ENCODE measurements around the gene RASA4B. TPM values are rescaled to one million over a fixed set of nuclear protein-coding genes. Genes with fewer than 3 reads are reported as not detected.

The RASA4B gene
- total RNA-seq, 3 donors from 2014 or later (not counting 1 experiment from before 2014, with no cell fraction given), result 2.4 to 14.3 (median 12.3) TPM

DNA sequence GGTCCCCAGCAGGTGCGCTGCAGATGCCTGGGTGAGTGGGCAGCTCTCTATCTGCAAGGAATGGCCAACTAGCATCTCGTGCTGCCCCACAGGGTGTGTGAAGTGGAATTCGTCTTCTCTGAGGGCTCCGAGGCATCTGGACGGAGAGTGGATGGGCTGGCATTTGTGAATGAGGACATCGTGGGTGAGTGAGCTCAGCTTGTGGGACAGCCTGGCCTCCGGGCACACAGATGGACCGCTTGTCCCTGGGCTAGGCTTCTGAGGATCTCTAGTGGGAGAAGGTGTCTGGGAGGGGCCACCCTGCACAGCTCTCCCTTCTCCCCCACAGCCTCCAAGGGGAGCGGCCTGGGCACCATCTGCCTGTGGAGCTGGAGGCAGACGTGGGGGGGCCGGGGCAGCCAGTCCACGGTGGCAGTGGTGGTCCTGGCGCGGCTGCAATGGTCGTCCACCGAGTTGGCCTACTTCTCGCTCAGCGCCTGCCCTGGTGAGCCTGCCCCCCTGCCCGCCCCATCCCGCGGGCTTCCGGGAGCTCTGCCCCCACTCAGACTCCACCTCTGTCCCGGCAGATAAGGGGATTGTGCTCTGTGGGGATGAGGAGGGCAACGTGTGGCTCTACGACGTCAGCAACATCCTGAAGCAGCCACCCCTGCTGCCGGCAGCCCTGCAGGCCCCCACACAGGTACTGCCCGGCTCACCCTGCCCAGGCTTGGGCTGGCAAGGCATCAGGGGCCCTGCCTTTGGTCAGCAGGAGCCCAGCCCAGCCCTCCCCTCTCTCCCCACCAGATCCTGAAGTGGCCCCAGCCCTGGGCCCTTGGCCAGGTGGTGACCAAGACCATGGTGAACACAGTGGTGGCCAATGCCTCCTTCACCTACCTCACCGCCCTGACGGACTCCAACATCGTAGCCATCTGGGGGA lies 45.2 kb downstream of the RASA4B start:
- H3K27ac ChIP-seq (ENCODE audit: low read length), result no peak overlapping the region
- peaks cover 26% of the 10 kb centered on the region for H3K36me3 ChIP-seq (ENCODE audit: control insufficient read depth, insufficient read depth, low read length)

DNA sequence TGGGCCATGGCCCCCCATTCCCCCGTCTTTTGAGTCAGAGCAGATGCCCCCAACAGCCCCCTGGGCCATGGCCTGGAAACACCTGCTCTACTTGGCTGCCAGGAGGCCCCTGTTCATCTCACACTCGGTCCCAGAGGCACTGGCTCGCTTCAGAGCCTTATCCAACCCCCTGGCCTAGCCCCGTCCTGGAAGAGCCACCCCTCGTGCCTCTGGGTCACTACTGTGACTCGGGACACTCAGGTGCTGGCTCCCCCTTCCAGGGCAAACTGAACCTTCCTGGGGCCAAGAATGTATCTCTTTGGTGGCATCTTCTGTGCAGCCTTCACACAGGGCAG lies 45.8 kb downstream of the RASA4B start:
- no peak for TF ChIP-seq CTCF (IDR thresholded peaks at IDR 0.05)
- H3K4me1 Mint-ChIP-seq, result peaks cover 0 to 6% of the 10 kb centered on the region in 2 donors
- H3K4me3 Mint-ChIP-seq, result no peak overlapping the region
- no peak overlapping the region for H3K27ac Mint-ChIP-seq
- intact Hi-C loops (cut with micrococcal nuclease), result no loop called here
- H3K9me3 Mint-ChIP-seq, result no peaks in the 10 kb centered on the region
- Histone ChIP-seq H3K4me1 (ENCODE audit: control insufficient read depth, insufficient read depth, low read length) (no peaks in the 10 kb centered on the region), H3K36me3 (ENCODE audit: control insufficient read depth, insufficient read depth, low read length) (peaks cover 26% of the 10 kb centered on the region), H3K9me3 (ENCODE audit: control insufficient read depth, insufficient read depth, low read length) (no peaks in the 10 kb centered on the region), H3K27me3 (ENCODE audit: control insufficient read depth, insufficient read depth, low read length) (no peaks in the 10 kb centered on the region), H3K4me3 (ENCODE audit: low read length) (no peak overlapping the region), H3K27ac (ENCODE audit: low read length) (no peak overlapping the region)
- ATAC-seq, result no peak
- 88% methylated on average over 5 of the region's 6 CpGs for WGBS (ENCODE audit: insufficient coverage)
- no peak for DNase-seq
- no peaks in the 10 kb centered on the region for H3K27me3 Mint-ChIP-seq (ENCODE audit: low read depth in 2 of 2)
- no peaks in the 10 kb centered on the region for H3K36me3 Mint-ChIP-seq

More for the DNA sequence above, 45.2 kb downstream of the RASA4B start:
- H3K4me1 Mint-ChIP-seq, result no peaks in the 10 kb centered on the region
- no peaks in the 10 kb centered on the region for H3K27me3 Mint-ChIP-seq (ENCODE audit: low read depth in 2 of 2)
- TF ChIP-seq CTCF (IDR thresholded peaks at IDR 0.05), result no peak
- ATAC-seq, result no peak
- Histone ChIP-seq H3K4me1 (ENCODE audit: control insufficient read depth, insufficient read depth, low read length) (no peaks in the 10 kb centered on the region), H3K4me3 (ENCODE audit: low read length) (no peak overlapping the region), H3K9me3 (ENCODE audit: control insufficient read depth, insufficient read depth, low read length) (no peaks in the 10 kb centered on the region), H3K27me3 (ENCODE audit: control insufficient read depth, insufficient read depth, low read length) (no peaks in the 10 kb centered on the region)
- H3K4me3 Mint-ChIP-seq, result no peak overlapping the region
- 84% methylated on average over 28 of the region's 31 CpGs for WGBS (ENCODE audit: insufficient coverage)
- intact Hi-C loops (cut with micrococcal nuclease), result no loop called here
- H3K27ac Mint-ChIP-seq, result no peak overlapping the region
- no peaks in the 10 kb centered on the region for H3K9me3 Mint-ChIP-seq
- H3K36me3 Mint-ChIP-seq, result no peaks in the 10 kb centered on the region
- DNase-seq, result no peak

DNA sequence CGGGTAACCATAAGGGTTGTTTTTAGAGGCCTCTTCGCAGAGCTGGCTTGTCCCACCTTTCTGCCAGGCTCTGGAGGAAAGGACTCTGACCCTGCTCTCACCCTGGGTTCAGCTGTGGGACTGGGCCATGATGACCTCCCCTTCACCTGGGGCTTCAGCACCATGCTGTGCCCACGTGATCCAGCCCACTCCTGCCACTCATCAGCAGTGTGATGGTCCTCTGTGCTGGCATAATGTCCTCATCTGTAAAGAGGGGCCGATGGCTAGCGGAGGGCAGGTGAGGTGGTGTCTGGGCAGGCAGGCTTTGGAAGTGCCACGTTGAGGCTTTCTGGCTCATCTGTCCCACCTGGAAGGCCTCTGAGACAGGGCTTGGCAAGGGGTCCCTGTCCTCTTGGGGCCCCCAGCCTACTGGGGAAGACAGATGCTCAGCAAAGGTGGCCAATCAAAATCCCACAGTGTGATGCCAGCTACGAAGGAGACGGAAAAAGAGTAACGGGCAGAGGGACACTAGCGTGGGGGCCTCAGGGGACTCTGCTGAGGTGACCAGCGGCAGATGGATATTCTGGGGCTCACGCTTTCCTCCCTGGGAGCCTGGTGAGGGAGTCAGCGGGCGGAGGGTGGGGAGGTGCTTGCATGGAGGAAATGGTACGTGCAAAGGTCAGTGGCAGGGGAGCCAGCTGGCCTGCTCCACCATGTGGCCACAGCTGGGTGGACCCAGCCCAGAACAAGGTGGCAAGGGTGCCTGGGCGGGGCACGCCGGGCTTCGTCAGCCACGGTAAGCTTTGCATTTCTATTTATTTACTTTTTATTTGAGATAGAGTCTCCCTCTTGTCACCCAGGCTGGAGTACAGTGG lies 47.4 kb downstream of the RASA4B start:
- no peak overlapping the region for H3K4me3 ChIP-seq (ENCODE audit: low read length)
- no peak overlapping the region for H3K27ac ChIP-seq (ENCODE audit: low read length)
- no peaks in the 10 kb centered on the region for H3K9me3 Mint-ChIP-seq
- 81% methylated on average over 20 of the region's 20 CpGs for WGBS (ENCODE audit: insufficient coverage)
- no peak overlapping the region for H3K4me3 Mint-ChIP-seq
- intact Hi-C loops (cut with micrococcal nuclease), result no loop called here
- H3K27me3 ChIP-seq (ENCODE audit: control insufficient read depth, insufficient read depth, low read length), result no peaks in the 10 kb centered on the region
- H3K36me3 Mint-ChIP-seq, result no peaks in the 10 kb centered on the region
- H3K27me3 Mint-ChIP-seq (ENCODE audit: low read depth in 2 of 2), result no peaks in the 10 kb centered on the region
- peaks cover 9% of the 10 kb centered on the region for H3K4me1 ChIP-seq (ENCODE audit: control insufficient read depth, insufficient read depth, low read length)
- DNase-seq, result no peak
- H3K9me3 ChIP-seq (ENCODE audit: control insufficient read depth, insufficient read depth, low read length), result no peaks in the 10 kb centered on the region
- H3K4me1 Mint-ChIP-seq, result peaks cover 3 to 19% of the 10 kb centered on the region in 2 donors
- H3K27ac Mint-ChIP-seq, result no peak overlapping the region
- H3K36me3 ChIP-seq (ENCODE audit: control insufficient read depth, insufficient read depth, low read length), result peaks cover 26% of the 10 kb centered on the region
- no peak for ATAC-seq
- no peak for TF ChIP-seq CTCF (IDR thresholded peaks at IDR 0.05)
